ENCODE measurements around the gene ARMC9.

Gene ARMC9

GRCh38 chr2:231308219-231308618, 109.8 kb downstream of the ARMC9 start:
- DNase-seq (ENCODE audit: extremely low read depth in 1 of 2, low read depth in 1 of 2), result no peak

- DNase-seq (ENCODE audit: extremely low read depth in 1 of 2, low read depth in 1 of 2), result no peak
Measured at GRCh38 chr2:231308631-231309428, 110.4 kb downstream of the ARMC9 start.

GRCh38 chr2:231312066-231312465, 113.6 kb downstream of the ARMC9 start:
- DNase-seq (ENCODE audit: extremely low read depth in 1 of 2, low read depth in 1 of 2), result no peak

GRCh38 chr2:231315896-231316295, 117.5 kb downstream of the ARMC9 start:
- DNase-seq (ENCODE audit: extremely low read depth in 1 of 2, low read depth in 1 of 2), result no peak

- no peak for DNase-seq (ENCODE audit: extremely low read depth in 1 of 2, low read depth in 1 of 2)
Measured at GRCh38 chr2:231317579-231317978, 119.1 kb downstream of the ARMC9 start.

GRCh38 chr2:231318436-231318835, 120.0 kb downstream of the ARMC9 start:
- DNase-seq (ENCODE audit: extremely low read depth in 1 of 2, low read depth in 1 of 2), result no peak

GRCh38 chr2:231318954-231319353, 120.5 kb downstream of the ARMC9 start:
- no peak for DNase-seq (ENCODE audit: extremely low read depth in 1 of 2, low read depth in 1 of 2)

- no peak for DNase-seq (ENCODE audit: extremely low read depth in 1 of 2, low read depth in 1 of 2)
Measured at GRCh38 chr2:231319867-231320266, 121.4 kb downstream of the ARMC9 start.

GRCh38 chr2:231321021-231321420, 122.6 kb downstream of the ARMC9 start:
- DNase-seq (ENCODE audit: extremely low read depth in 1 of 2, low read depth in 1 of 2), result no peak

GRCh38 chr2:231321556-231322334, 123.3 kb downstream of the ARMC9 start:
- DNase-seq (ENCODE audit: extremely low read depth in 1 of 2, low read depth in 1 of 2), result no peak

GRCh38 chr2:231323316-231323715, 124.9 kb downstream of the ARMC9 start:
- no peak for DNase-seq (ENCODE audit: extremely low read depth in 1 of 2, low read depth in 1 of 2)

GRCh38 chr2:231325826-231326225, 127.4 kb downstream of the ARMC9 start:
- no peak for DNase-seq (ENCODE audit: extremely low read depth in 1 of 2, low read depth in 1 of 2)

GRCh38 chr2:231326404-231326803, 128.0 kb downstream of the ARMC9 start:
- no peak for DNase-seq (ENCODE audit: extremely low read depth in 1 of 2, low read depth in 1 of 2)

- DNase-seq (ENCODE audit: extremely low read depth in 1 of 2, low read depth in 1 of 2), result no peak
Measured at GRCh38 chr2:231330311-231330710, 131.9 kb downstream of the ARMC9 start.

- no peak for DNase-seq (ENCODE audit: extremely low read depth in 1 of 2, low read depth in 1 of 2)
Measured at GRCh38 chr2:231331533-231331932, 133.1 kb downstream of the ARMC9 start.

- DNase-seq (ENCODE audit: extremely low read depth in 1 of 2, low read depth in 1 of 2), result no peak
Measured at GRCh38 chr2:231332388-231332787, 134.0 kb downstream of the ARMC9 start.

- no peak for DNase-seq (ENCODE audit: extremely low read depth in 1 of 2, low read depth in 1 of 2)
Measured at GRCh38 chr2:231332872-231333500, 134.6 kb downstream of the ARMC9 start.

GRCh38 chr2:231334179-231334930, 135.9 kb downstream of the ARMC9 start:
- no peak for DNase-seq (ENCODE audit: extremely low read depth in 1 of 2, low read depth in 1 of 2)

- no peak for DNase-seq (ENCODE audit: extremely low read depth in 1 of 2, low read depth in 1 of 2)
Measured at GRCh38 chr2:231334981-231335380, 136.6 kb downstream of the ARMC9 start.

- DNase-seq (ENCODE audit: extremely low read depth in 1 of 2, low read depth in 1 of 2), result no peak
Measured at GRCh38 chr2:231335591-231335990, 137.2 kb downstream of the ARMC9 start.

- DNase-seq (ENCODE audit: extremely low read depth in 1 of 2, low read depth in 1 of 2), result no peak
Measured at GRCh38 chr2:231336236-231336635, 137.8 kb downstream of the ARMC9 start.
